ENCODE measurements around the gene OR8A1.

OR8A1 gene

GRCh38 chr11:124538019-124538418 lies 31.8 kb upstream of the OR8A1 start:
- DNase-seq (ENCODE audit: low read depth): peak; percentile 78
- in situ Hi-C loops (cut with HindIII; ENCODE audit: low sequenced_read_pairs): no loop called here
- no peak for TF ChIP-seq CTCF (IDR thresholded peaks at IDR 0.05; ENCODE audit: low read depth, low read length, missing control alignments)
- H3K4me3 ChIP-seq (ENCODE audit: low read depth, low read length): no peak overlapping the region

- in situ Hi-C loops (cut with HindIII; ENCODE audit: low sequenced_read_pairs): no loop called here
- DNase-seq (ENCODE audit: low read depth): no peak
- H3K4me3 ChIP-seq (ENCODE audit: low read depth, low read length): no peak overlapping the region
- TF ChIP-seq CTCF (IDR thresholded peaks at IDR 0.05; ENCODE audit: low read depth, low read length, missing control alignments): no peak
Observed at GRCh38 chr11:124541204-124541603, 28.6 kb upstream of the OR8A1 start.

DNA sequence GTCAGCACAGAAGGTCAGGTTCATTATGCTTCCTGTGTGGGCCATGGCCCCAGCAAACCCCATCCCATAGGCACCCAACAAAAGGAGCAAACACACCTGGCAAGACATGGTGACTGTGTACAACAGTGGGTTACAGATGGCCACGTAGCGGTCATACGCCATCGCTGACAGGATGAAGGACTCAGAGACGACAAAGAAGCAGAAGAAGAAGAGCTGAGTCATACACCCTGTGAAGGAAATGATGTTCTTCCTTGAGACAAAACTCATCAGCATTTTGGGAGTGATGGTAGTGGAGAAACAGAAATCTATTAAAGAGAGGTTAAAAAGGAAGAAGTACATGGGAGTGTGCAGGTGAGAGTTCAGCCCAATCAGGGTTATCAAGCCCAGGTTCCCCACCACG lies 26.7 kb upstream of the OR8A1 start:
- DNase-seq (ENCODE audit: low read depth): no peak
- in situ Hi-C loops (cut with HindIII; ENCODE audit: low sequenced_read_pairs): no loop called here
- no peak overlapping the region for H3K4me3 ChIP-seq (ENCODE audit: low read depth, low read length)
- TF ChIP-seq CTCF (IDR thresholded peaks at IDR 0.05; ENCODE audit: low read depth, low read length, missing control alignments): no peak

DNA sequence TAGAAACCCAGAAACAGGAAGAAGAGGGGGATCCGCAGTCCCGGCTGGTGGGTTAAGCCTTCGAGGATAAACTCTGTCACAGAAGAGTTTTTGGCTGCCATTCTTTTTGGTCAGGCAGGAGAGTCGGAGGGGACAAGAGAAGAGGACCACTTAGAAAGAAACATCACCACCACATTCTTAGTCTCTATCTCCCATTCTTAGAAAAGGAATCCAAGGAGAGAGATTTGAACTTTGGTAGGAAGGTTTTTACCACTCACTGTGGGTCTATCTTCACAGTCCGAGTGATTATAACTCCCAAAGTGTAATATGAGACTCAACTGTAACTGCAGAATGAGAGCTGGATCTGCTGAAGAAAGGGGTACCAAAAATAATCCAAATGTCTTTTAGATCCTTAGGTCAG lies 26.2 kb upstream of the OR8A1 start, which contains the start of gene OR8B12:
OR8B12 (minus strand) TSS at position 101 of the 400 bp plus-strand sequence; CDS start at position 101, 0 bp downstream.
- no peak for DNase-seq (ENCODE audit: low read depth)
- in situ Hi-C loops (cut with HindIII; ENCODE audit: low sequenced_read_pairs): no loop called here
- TF ChIP-seq CTCF (IDR thresholded peaks at IDR 0.05; ENCODE audit: low read depth, low read length, missing control alignments): no peak
- H3K4me3 ChIP-seq (ENCODE audit: low read depth, low read length): no peak within 1 kb of the TSS

GRCh38 chr11:124551189-124551588 lies 18.6 kb upstream of the OR8A1 start:
- no peak for DNase-seq (ENCODE audit: low read depth)
- H3K4me3 ChIP-seq (ENCODE audit: low read depth, low read length): no peak overlapping the region
- no peak for TF ChIP-seq CTCF (IDR thresholded peaks at IDR 0.05; ENCODE audit: low read depth, low read length, missing control alignments)
- in situ Hi-C loops (cut with HindIII; ENCODE audit: low sequenced_read_pairs): no loop called here

GRCh38 chr11:124551987-124552386 lies 17.8 kb upstream of the OR8A1 start:
- in situ Hi-C loops (cut with HindIII; ENCODE audit: low sequenced_read_pairs): no loop called here
- no peak for DNase-seq (ENCODE audit: low read depth)
- TF ChIP-seq CTCF (IDR thresholded peaks at IDR 0.05; ENCODE audit: low read depth, low read length, missing control alignments): no peak
- no peak overlapping the region for H3K4me3 ChIP-seq (ENCODE audit: low read depth, low read length)

DNA sequence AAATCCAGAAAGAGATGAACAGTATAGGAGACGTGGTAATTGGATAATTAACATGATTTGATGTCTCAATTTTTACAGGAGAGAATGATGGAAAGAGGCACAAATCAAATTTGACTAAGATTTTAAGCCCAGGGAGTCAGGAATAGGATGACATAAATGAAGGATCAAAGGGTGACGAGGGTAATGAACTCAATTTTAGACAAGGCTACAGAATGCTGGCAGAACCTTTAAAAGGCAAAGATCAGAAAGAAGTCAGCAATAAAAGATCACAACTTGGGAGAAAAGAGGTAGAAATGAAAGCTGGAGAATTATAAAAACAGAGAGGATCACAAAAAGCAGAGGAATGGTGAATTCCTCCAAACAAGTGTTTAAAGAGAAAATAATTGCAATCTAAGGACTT lies 13.0 kb upstream of the OR8A1 start:
- no peak for DNase-seq (ENCODE audit: low read depth)
- in situ Hi-C loops (cut with HindIII; ENCODE audit: low sequenced_read_pairs): no loop called here
- H3K4me3 ChIP-seq (ENCODE audit: low read depth, low read length): no peak overlapping the region
- no peak for TF ChIP-seq CTCF (IDR thresholded peaks at IDR 0.05; ENCODE audit: low read depth, low read length, missing control alignments)

All from astrocyte of the cerebellum (primary cell).